ENCODE results near the gene SYT9.

DNA sequence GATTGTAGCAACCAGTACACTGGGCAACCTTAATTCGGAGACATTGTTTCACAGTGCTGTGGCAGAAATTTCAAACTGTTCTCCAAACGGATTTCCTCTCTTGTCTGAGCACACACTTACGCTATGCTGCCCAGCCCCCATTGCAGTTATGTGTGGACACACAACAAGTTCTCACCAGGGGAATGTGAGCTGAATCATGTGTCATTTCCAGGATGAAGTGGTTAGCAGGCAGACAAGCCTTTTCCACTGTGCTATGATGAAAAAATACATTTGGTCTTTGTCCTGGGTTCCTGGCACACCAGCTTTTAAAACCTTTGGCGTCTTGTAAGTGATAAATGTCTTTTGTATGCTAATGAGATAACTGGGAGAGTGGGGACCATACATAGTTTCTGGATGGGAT lies 46.9 kb upstream of the SYT9 start:
- TF ChIP-seq, protein P1, sequence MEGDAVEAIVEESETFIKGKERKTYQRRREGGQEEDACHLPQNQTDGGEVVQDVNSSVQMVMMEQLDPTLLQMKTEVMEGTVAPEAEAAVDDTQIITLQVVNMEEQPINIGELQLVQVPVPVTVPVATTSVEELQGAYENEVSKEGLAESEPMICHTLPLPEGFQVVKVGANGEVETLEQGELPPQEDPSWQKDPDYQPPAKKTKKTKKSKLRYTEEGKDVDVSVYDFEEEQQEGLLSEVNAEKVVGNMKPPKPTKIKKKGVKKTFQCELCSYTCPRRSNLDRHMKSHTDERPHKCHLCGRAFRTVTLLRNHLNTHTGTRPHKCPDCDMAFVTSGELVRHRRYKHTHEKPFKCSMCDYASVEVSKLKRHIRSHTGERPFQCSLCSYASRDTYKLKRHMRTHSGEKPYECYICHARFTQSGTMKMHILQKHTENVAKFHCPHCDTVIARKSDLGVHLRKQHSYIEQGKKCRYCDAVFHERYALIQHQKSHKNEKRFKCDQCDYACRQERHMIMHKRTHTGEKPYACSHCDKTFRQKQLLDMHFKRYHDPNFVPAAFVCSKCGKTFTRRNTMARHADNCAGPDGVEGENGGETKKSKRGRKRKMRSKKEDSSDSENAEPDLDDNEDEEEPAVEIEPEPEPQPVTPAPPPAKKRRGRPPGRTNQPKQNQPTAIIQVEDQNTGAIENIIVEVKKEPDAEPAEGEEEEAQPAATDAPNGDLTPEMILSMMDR (IDR thresholded peaks at IDR 0.05; ENCODE audit: low read depth, low read length, poor library complexity, severe bottlenecking): no peak
- TF ChIP-seq EZH2phosphoT487 (IDR thresholded peaks at IDR 0.05; ENCODE audit: borderline replicate concordance, low read length): no peak
